ENCODE data around the gene CD200R1L. TPM values are rescaled to one million over a fixed set of nuclear protein-coding genes. Genes with fewer than 3 reads are reported as not detected.

CD200R1L gene
- not detected in 2 replicates for polyA plus RNA-seq (2012; rRNA removed)
- polyA plus RNA-seq (2012; cell fraction: cytosol; rRNA removed): not detected in 2 replicates
- not detected in 2 replicates for polyA plus RNA-seq (2012; cell fraction: nucleus; rRNA removed)

- TF ChIP-seq SMC3 (IDR thresholded peaks at IDR 0.05; ENCODE audit: low read depth, low read length) (no peak), FOSL2 (IDR thresholded peaks at IDR 0.05; ENCODE audit: borderline replicate concordance, low read depth) (no peak), TAF1 (IDR thresholded peaks at IDR 0.05; ENCODE audit: borderline replicate concordance, low read depth, low read length) (no peak), GABPA (IDR thresholded peaks at IDR 0.05; ENCODE audit: low read depth) (no peak), GATA2 (CRISPR knock-in tag; IDR thresholded peaks at IDR 0.05) (no peak), MEF2A (IDR thresholded peaks at IDR 0.05; ENCODE audit: borderline replicate concordance, low read depth) (no peak), RXRA (IDR thresholded peaks at IDR 0.05; ENCODE audit: borderline replicate concordance, low read depth) (no peak), POLR2AphosphoS5 (IDR thresholded peaks at IDR 0.05; ENCODE audit: low read depth, low read length) (no peak)
- no peaks in the 10 kb centered on the region for H3K79me2 ChIP-seq (ENCODE audit: insufficient read depth)
- H3K9me2 ChIP-seq: no peaks in the 10 kb centered on the region
- no peak within 1 kb of the TSS for H3K4me2 ChIP-seq
- ChIA-PET POLR2A (no interaction called here), CTCF (interaction anchor here (1.1 to 1.2 kb wide), 3 partner anchors 23 to 204 kb away, joined by 3 to 5 read pairs (median 3); no protein-coding TSS in a partner anchor)
- DNase-seq: no peak
- H3K4me1 ChIP-seq (ENCODE audit: control insufficient read depth in 1 of 2, insufficient read depth in 2 of 2, low read depth in 1 of 2, low read length in 1 of 2): no peaks in the 10 kb centered on the region
- H4K20me1 ChIP-seq (ENCODE audit: insufficient read depth): no peaks in the 10 kb centered on the region
- 79% methylated on average over 2 of the region's 2 CpGs for WGBS (ENCODE audit: low lambda C conversion rate)
- peaks cover 9% of the 10 kb centered on the region for H3K9me3 ChIP-seq
- no peak within 1 kb of the TSS; a peak in 1 of 4 replicates for H3K4me3 ChIP-seq (ENCODE audit: low read depth in 2 of 2, low read length in 1 of 2)
- no peak within 1 kb of the TSS for H2AFZ ChIP-seq (ENCODE audit: low read depth)
- H3K9ac ChIP-seq: no peak within 1 kb of the TSS
- no peak within 1 kb of the TSS for H3K27ac ChIP-seq (ENCODE audit: low read depth in 2 of 2, low read length in 1 of 2)
- H3F3A ChIP-seq (replicated peaks; ENCODE audit: insufficient read depth): no peaks in the 10 kb centered on the region
- no peaks in the 10 kb centered on the region for H3K36me3 ChIP-seq (replicated peaks in 1 of 2; ENCODE audit: control insufficient read depth in 1 of 2, insufficient read depth in 2 of 2, low read length in 1 of 2)
- H3K27me3 ChIP-seq (ENCODE audit: insufficient read depth): no peaks in the 10 kb centered on the region
Observed at GRCh38 chr3:112846764-112847163, at the start of gene CD200R1L. Gene CD200R1L, minus strand, starts transcription at chr3:112846864. Its CDS starts 17,497 bp downstream, at chr3:112829367.

DNA sequence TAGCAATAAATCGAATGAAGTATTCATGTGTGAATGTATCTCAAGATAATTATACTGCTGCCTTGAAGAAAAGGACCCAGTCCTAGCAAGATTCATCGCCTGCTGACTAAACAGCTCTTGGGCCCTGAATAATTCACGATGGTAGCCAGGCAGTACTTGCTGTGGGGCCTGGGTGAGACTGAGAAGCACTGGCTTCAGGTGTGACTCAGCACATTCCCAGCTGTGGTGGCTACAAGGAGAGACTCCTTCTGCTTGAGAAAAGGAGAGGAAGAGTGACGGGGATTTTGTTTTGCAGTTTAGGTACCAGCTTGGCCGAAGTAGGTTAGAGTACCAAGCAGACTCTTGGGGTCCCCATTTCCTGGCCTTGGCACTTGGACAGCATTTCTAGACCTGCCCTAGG is 47.6 kb upstream of the CD200R1L start:
- no peak for DNase-seq
- Histone ChIP-seq H3K9me3 (no peaks in the 10 kb centered on the region), H2AFZ (ENCODE audit: low read depth) (no peak overlapping the region), H3K27ac (ENCODE audit: low read depth in 2 of 2, low read length in 1 of 2) (no peak overlapping the region), H3K4me2 (no peak overlapping the region), H3K4me1 (ENCODE audit: control insufficient read depth in 1 of 2, insufficient read depth in 2 of 2, low read depth in 1 of 2, low read length in 1 of 2) (no peaks in the 10 kb centered on the region), H3K9ac (no peak overlapping the region), H3K4me3 (ENCODE audit: low read depth in 2 of 2, low read length in 1 of 2) (no peak overlapping the region), H3K36me3 (replicated peaks in 1 of 2; ENCODE audit: control insufficient read depth in 1 of 2, insufficient read depth in 2 of 2, low read length in 1 of 2) (no peaks in the 10 kb centered on the region), H3K79me2 (ENCODE audit: insufficient read depth) (no peaks in the 10 kb centered on the region), H4K20me1 (ENCODE audit: insufficient read depth) (no peaks in the 10 kb centered on the region), H3K27me3 (ENCODE audit: insufficient read depth) (no peaks in the 10 kb centered on the region), H3F3A (replicated peaks; ENCODE audit: insufficient read depth) (no peaks in the 10 kb centered on the region), H3K9me2 (0 out of 2 replicates have a peak, but pooled peaks cover 2% of the 10 kb centered on the region)
- CTCF ChIA-PET: no interaction called here
- POLR2A ChIA-PET: no interaction called here
- TF ChIP-seq NFIC (IDR thresholded peaks at IDR 0.05; ENCODE audit: borderline replicate concordance) (no peak), TCF12 (IDR thresholded peaks at IDR 0.05) (no peak), RCOR1 (IDR thresholded peaks at IDR 0.05; ENCODE audit: low read length) (no peak), USF1 (IDR thresholded peaks at IDR 0.05; ENCODE audit: borderline replicate concordance, low read depth) (no peak), FOXJ3 (CRISPR knock-in tag; IDR thresholded peaks at IDR 0.05) (no peak), GABPA (IDR thresholded peaks at IDR 0.05; ENCODE audit: low read depth) (no peak), ELF1 (IDR thresholded peaks at IDR 0.05) (no peak), CHD2 (IDR thresholded peaks at IDR 0.05; ENCODE audit: low read length, partially characterized antibody) (no peak), YY1 (IDR thresholded peaks at IDR 0.05; ENCODE audit: low read depth) (no peak), EZH2phosphoT487 (IDR thresholded peaks at IDR 0.05; ENCODE audit: borderline replicate concordance, low read depth) (no peak), TEAD4 (IDR thresholded peaks at IDR 0.05; ENCODE audit: borderline replicate concordance, insufficient read depth) (no peak), MEF2A (IDR thresholded peaks at IDR 0.05; ENCODE audit: borderline replicate concordance, low read depth) (no peak), FOSL2 (IDR thresholded peaks at IDR 0.05; ENCODE audit: borderline replicate concordance, low read depth) (no peak)
- TF ChIP-seq, protein P1, sequence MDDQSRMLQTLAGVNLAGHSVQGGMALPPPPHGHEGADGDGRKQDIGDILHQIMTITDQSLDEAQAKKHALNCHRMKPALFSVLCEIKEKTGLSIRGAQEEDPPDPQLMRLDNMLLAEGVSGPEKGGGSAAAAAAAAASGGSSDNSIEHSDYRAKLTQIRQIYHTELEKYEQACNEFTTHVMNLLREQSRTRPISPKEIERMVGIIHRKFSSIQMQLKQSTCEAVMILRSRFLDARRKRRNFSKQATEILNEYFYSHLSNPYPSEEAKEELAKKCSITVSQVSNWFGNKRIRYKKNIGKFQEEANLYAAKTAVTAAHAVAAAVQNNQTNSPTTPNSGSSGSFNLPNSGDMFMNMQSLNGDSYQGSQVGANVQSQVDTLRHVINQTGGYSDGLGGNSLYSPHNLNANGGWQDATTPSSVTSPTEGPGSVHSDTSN (IDR thresholded peaks at IDR 0.05): no peak
- TF ChIP-seq, protein P2, sequence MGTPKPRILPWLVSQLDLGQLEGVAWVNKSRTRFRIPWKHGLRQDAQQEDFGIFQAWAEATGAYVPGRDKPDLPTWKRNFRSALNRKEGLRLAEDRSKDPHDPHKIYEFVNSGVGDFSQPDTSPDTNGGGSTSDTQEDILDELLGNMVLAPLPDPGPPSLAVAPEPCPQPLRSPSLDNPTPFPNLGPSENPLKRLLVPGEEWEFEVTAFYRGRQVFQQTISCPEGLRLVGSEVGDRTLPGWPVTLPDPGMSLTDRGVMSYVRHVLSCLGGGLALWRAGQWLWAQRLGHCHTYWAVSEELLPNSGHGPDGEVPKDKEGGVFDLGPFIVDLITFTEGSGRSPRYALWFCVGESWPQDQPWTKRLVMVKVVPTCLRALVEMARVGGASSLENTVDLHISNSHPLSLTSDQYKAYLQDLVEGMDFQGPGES (IDR thresholded peaks at IDR 0.05; ENCODE audit: low read depth, low read length): no peak
- TF ChIP-seq, protein P3, sequence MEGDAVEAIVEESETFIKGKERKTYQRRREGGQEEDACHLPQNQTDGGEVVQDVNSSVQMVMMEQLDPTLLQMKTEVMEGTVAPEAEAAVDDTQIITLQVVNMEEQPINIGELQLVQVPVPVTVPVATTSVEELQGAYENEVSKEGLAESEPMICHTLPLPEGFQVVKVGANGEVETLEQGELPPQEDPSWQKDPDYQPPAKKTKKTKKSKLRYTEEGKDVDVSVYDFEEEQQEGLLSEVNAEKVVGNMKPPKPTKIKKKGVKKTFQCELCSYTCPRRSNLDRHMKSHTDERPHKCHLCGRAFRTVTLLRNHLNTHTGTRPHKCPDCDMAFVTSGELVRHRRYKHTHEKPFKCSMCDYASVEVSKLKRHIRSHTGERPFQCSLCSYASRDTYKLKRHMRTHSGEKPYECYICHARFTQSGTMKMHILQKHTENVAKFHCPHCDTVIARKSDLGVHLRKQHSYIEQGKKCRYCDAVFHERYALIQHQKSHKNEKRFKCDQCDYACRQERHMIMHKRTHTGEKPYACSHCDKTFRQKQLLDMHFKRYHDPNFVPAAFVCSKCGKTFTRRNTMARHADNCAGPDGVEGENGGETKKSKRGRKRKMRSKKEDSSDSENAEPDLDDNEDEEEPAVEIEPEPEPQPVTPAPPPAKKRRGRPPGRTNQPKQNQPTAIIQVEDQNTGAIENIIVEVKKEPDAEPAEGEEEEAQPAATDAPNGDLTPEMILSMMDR (IDR thresholded peaks at IDR 0.05): no peak
- 69% methylated on average over 4 of the region's 5 CpGs for WGBS (ENCODE audit: low lambda C conversion rate)
